GM15510 (cell line): ENCODE measurements around the gene CSNK1E.

ENCODE experiments used
- POLR2A ChIP-seq: IDR thresholded peaks from 3 replicates; pipeline ENCODE4 v1.6.1; 2011; ENCODE audit warnings: borderline replicate concordance; ENCODE audit not compliant: insufficient read length; ENCODE audit errors: extremely low read depth

Gene CSNK1E

GRCh38 chr22:38251341-38251692, 65.9 kb downstream of the CSNK1E start:
- no peak for TF ChIP-seq POLR2A

- no peak for TF ChIP-seq POLR2A
These were observed 66.4 kb downstream of the CSNK1E start for GRCh38 chr22:38250643-38251340.

GRCh38 chr22:38249803-38250642, 67.2 kb downstream of the CSNK1E start:
- TF ChIP-seq POLR2A: no peak

GRCh38 chr22:38249301-38249700, 67.9 kb downstream of the CSNK1E start:
- no peak for TF ChIP-seq POLR2A

GRCh38 chr22:38248280-38248679, 69.0 kb downstream of the CSNK1E start:
- no peak for TF ChIP-seq POLR2A

GRCh38 chr22:38247713-38248112, 69.5 kb downstream of the CSNK1E start:
- TF ChIP-seq POLR2A: no peak

GRCh38 chr22:38246692-38247091, 70.5 kb downstream of the CSNK1E start:
- TF ChIP-seq POLR2A: no peak

- TF ChIP-seq POLR2A: no peak
These were observed 71.1 kb downstream of the CSNK1E start for GRCh38 chr22:38246046-38246658.

- no peak for TF ChIP-seq POLR2A
These were observed 73.1 kb downstream of the CSNK1E start for GRCh38 chr22:38244106-38244505.

GRCh38 chr22:38243007-38243765, 74.0 kb downstream of the CSNK1E start:
- TF ChIP-seq POLR2A: no peak

- TF ChIP-seq POLR2A: no peak
These were observed 76.4 kb downstream of the CSNK1E start for GRCh38 chr22:38240734-38241252.
